HG03045 (cell line): ENCODE results near the gene ZNF318.
"Not testable (repeated sequence)": the region's sequence is repeated elsewhere in the genome, so short reads cannot be mapped to it uniquely, and the experiment has no call there.

Source experiments
- ATAC-seq: cut with Tn5 transposase; IDR thresholded peaks from one replicate; pipeline ENCODE4 v1.9.1; 2021; ENCODE audit warnings: mild to moderate bottlenecking, moderate library complexity; ENCODE audit not compliant: unreplicated experiment

The ZNF318 gene, protein sequence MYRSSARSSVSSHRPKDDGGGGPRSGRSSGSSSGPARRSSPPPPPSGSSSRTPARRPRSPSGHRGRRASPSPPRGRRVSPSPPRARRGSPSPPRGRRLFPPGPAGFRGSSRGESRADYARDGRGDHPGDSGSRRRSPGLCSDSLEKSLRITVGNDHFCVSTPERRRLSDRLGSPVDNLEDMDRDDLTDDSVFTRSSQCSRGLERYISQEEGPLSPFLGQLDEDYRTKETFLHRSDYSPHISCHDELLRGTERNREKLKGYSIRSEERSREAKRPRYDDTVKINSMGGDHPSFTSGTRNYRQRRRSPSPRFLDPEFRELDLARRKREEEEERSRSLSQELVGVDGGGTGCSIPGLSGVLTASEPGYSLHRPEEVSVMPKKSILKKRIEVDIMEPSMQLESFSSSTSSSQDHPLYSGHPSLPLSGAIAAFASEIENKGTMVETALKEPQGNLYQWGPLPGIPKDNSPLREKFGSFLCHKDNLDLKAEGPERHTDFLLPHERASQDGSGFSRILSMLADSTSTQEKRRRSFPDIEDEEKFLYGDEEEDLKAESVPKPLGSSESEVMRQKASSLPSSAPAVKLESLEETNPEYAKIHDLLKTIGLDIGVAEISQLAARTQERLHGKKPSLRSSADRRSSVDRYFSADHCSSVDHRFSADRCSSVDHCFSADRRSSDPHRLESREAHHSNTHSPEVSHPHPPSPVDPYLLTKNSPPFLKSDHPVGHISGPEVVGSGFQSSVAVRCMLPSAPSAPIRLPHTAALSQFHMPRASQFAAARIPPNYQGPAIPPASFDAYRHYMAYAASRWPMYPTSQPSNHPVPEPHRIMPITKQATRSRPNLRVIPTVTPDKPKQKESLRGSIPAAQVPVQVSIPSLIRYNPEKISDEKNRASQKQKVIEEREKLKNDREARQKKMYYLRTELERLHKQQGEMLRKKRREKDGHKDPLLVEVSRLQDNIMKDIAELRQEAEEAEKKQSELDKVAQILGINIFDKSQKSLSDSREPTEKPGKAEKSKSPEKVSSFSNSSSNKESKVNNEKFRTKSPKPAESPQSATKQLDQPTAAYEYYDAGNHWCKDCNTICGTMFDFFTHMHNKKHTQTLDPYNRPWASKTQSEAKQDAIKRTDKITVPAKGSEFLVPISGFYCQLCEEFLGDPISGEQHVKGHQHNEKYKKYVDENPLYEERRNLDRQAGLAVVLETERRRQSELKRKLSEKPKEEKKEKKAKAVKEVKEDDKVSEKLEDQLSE (N-terminal part only)

GRCh38 chr6:43369174-43370002, at the start of gene ZNF318:
TSS of gene ZNF318 (minus strand) at chr6:43369647. CDS start at chr6:43369365, 282 bp downstream.
- peak; percentile 85 for ATAC-seq

DNA sequence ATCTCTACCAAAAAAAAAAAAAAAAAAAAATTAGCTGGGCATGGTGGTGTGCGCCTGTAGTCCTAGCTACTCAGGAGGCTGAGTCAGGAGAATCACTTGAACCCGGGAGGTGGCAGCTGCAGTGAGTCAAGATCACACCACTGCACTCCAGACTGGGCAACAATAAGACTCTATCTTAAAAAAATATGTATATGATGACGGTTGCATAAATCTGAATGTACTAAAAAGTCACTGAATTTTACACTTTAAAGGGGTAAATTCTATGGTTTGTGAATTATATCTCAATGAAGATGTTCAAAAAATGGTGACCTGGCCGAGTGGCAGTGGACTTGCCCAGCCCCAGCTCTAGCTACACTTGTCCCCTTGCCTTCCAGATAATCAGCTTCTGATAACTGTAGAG, 47.5 kb upstream of the ZNF318 start:
- no peak for ATAC-seq

DNA sequence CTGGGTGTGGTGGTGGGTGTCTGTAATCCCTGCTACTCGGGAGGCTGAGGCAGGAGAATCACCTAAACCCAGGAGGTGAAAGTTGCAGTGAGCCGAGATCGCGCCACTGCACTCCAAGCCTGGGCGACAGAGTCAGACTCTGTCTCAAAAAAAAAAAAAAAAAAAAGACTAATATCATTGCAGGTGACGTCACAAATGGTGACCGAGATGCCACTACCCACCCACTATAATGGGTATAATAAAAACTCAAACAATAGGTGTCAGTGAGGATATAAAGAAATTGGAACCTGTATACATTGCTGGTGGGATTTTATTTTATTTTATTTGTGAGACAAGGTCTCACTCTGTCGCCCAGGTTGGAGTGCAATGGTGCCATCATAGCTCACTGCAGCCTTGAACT, 45.8 kb upstream of the ZNF318 start:
- ATAC-seq: not testable (repeated sequence)

DNA sequence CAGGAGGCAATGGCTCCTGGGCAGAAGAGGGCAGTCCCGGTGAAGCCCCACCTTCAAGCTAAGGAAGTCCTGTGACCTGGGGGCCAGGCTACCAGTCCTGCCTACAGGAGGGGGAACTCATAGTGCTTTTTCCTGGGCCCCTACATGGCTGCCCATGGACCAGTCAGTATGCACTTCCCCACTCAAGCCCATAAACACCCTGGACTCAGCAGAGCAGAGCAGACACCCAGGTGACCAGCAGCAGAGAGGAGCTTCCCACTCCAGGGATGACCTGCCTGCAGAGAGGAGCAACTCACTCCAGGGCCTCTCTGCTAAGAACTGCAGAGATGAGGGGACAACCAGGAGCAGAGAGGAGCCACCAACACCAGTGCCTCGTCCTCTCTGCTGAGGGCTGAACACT, 43.6 kb upstream of the ZNF318 start:
- no peak for ATAC-seq

- ATAC-seq: no peak
These were observed 43.1 kb upstream of the ZNF318 start for GRCh38 chr6:43412541-43412940.

DNA sequence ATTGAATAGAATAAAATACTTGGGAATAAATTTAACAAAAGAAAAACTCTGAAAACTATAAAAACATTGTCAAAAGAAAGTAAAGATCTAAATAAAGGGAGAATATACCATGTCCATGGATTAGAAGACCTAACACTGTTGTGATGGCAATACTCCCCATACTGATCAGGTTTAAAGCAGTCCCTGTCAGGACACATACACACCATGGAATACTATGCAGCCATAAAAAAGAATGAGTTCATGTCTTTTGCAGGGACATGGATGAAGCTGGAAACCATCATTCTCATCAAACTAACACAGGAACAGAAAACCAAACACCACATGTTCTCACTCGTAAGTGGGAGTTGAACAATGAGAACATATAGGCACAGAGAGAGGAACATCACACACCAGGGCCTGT, 41.3 kb upstream of the ZNF318 start:
- ATAC-seq: not testable (repeated sequence)

- ATAC-seq: no peak
These were observed 38.8 kb upstream of the ZNF318 start for GRCh38 chr6:43408259-43408658.

GRCh38 chr6:43407296-43407695, 37.8 kb upstream of the ZNF318 start:
- no peak for ATAC-seq

DNA sequence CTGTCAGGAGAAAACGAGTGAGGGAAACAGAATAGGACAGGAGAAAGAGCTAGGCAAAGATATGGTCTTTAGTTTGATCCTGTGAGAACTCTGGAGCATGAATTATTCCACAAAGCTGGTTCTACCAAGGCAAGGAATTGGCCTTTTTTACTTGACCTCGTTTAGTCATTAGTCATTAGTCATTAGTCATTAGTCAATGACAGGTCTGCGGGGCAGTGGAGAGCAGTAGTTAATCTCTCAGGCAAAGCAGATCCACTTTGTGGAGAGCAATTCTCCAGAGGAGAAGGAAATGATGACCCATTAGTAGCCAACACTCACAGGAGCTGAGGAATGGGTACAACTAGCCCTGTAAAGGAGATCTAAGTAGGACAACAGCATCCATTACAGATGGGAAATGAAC, 35.9 kb upstream of the ZNF318 start:
- ATAC-seq: no peak

DNA sequence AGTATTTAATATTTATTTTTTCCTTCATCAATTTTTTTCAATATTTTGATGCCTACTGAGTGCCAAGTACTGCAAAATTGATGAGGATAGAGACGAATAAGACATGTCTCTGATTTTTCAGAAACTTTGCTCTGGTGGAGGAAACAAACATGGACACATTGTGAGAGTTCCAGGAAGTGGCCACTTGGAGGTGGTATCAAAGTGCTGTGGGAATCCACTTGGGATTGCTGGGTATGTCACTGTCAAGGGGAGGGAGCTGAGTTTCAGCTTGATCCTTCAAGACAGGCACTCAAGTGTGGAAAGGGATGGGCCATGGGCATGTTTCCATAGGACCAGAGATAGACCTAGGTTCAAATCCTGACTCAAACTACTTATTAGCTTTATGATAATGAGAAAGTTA, 33.4 kb upstream of the ZNF318 start:
- ATAC-seq: no peak

GRCh38 chr6:43401730-43402129, 32.3 kb upstream of the ZNF318 start:
- ATAC-seq: no peak

DNA sequence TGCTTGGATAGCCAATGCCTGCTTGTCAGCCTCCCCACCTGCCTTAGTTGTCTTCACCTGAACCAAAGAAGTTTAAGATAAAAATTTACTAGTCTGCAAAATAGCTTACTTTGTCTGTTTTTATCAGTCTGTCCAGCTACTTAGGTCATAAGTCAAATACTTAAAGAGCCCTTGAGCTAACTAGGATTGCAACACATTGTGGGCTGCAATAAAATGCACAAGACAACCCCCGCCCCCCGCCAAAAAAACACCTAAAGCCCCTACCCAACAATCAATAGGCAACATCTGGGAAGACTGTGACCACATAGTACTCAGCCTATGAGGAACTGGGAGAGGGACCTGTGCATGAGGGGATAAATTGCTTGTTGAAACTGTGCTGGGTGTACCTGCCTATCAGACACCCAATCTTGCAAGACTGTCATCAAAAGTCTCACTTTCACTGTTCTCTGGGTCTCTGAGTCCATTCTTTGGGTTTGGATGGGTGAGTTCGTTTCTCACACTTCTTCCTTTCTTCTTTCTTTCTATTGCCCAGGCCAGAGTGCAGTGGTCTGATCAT, 30.6 kb upstream of the ZNF318 start:
- no peak for ATAC-seq

DNA sequence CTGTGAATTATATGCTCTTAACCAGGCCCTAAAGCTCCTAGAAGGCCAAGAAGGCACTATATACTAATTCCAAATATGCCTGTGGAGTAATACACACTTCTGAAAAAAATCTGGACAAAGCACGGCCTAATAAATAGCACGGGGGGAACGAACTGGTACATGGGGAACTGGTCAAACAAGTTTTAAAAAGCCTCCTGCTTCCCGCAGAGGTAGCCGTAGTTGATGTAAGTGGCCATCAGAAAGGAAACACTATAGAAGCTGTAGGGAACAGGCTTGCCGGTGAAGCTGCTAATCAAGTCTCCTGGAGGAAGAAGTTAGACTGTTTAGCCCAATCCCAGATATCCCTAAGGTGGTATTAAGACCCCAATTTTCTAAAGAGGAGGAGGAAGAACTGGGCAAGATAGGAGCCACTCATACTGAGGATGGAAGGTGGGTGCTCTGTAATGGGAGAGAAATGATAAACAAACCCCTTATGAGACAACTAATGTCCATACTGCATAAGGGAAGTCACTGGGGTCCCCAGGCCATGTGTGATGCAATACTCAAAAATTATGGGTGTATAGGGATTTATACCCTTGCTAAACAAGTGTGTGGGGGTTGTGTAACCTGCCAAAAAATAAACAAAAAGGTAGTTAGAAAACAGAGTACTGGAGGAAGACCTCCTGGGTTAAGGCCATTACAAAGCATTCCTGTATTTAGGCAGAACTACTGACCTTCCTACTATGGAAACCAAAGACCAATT, 27.1 kb upstream of the ZNF318 start:
- ATAC-seq: no peak

- no peak for ATAC-seq
These were observed 26.3 kb upstream of the ZNF318 start for GRCh38 chr6:43395776-43396175.

GRCh38 chr6:43394982-43395381, 25.5 kb upstream of the ZNF318 start:
- ATAC-seq: no peak

DNA sequence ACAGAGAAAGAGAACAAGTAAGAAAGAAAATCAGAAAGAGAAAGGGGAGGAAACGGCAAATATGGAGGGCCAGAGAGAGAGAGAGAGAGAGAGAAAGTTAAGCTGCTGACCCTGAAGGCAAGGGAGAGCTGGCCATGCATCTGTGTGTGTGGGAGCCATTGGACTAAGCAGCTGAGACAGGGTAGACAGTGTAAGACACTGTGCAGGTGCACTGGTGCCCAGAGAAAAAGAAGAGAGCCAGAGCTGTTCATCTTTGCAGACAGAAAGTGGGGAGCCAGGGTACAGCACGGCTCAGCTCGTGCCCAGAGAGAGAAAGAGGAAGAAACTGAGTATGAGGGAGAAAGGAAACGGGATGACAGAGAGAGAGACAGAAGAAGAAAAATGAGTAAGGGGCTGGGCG, 24.2 kb upstream of the ZNF318 start:
- no peak for ATAC-seq

DNA sequence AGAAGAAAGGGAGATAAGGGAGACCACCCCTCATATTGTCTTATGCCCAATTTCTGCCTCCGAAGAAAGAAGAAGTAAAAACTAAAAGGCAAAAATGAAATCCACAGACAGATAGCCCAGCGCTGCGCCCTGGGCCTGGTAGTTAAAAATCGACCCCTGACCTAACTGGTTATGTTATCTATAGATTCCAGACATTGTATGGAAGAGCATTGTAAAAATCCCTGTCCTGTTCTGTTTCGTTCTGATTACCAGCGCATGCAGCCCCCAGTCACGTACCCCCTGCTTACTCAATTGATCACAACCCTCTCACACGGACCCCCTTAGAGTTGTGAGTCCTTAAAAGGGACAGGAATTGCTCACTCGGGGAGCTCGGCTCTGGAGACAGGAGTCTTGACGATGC, 23.7 kb upstream of the ZNF318 start:
- not testable (repeated sequence) for ATAC-seq

- ATAC-seq: no peak
These were observed 22.1 kb upstream of the ZNF318 start for GRCh38 chr6:43391440-43392031.
